Measurements from ENCODE around the gene ASPN. TPM values are rescaled to one million over a fixed set of nuclear protein-coding genes. Genes with fewer than 3 reads are reported as not detected.

Gene ASPN
- total and polyA plus RNA-seq, 10 of the 15 experiments (the other 5 are each of a cell fraction or from before 2014, with no cell fraction given) = 0.03 to 0.47 (median 0.42) TPM; not detected in 7

DNA sequence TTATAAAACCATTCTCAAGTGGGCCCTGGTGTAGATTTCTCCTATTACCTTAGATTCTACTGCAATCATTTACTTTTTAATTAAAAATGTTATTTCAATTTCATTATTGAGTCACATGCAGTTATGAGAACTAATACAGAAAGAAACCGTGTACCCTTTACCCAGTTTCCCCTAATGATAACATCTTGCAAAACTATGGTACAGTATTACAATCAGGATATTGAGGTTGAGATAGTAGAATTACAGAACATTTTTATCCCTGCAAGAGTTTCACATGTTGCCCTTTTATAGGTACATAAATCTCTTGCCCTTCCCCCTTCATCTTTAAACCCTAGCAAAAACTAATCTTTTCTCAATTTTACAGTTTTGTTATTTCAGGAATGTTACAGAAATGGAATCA is 47.0 kb downstream of the ASPN start:
- Histone ChIP-seq H3K36me3 (ENCODE audit: control insufficient read depth in 2 of 2, insufficient read depth in 2 of 2, low read length in 1 of 2) (no peaks in the 10 kb centered on the region), H3K4me3 (no peak overlapping the region), H3K4me1 (ENCODE audit: control insufficient read depth, insufficient read depth, low read length) (no peaks in the 10 kb centered on the region), H3K27ac (ENCODE audit: control insufficient read depth, insufficient read depth) (no peak overlapping the region), H3K9ac (ENCODE audit: control insufficient read depth, insufficient read depth, low read length) (no peak overlapping the region), H2AFZ (ENCODE audit: control insufficient read depth, low read depth, low read length) (no peak overlapping the region), H3K4me2 (ENCODE audit: control insufficient read depth, insufficient read depth) (no peak overlapping the region), H3K79me2 (ENCODE audit: control insufficient read depth, insufficient read depth, low read length) (no peaks in the 10 kb centered on the region), H3K9me3 (replicated peaks; ENCODE audit: control insufficient read depth, insufficient read depth, low read length) (no peaks in the 10 kb centered on the region), H3K27me3 (replicated peaks in 1 of 2; ENCODE audit: control insufficient read depth in 2 of 2, insufficient read depth in 2 of 2, low read length in 1 of 2) (no peaks in the 10 kb centered on the region), H4K20me1 (ENCODE audit: control insufficient read depth, insufficient read depth) (no peaks in the 10 kb centered on the region)
- 97% methylated on average over 1 of the region's 1 CpG for WGBS (ENCODE audit: insufficient coverage, insufficient replicate concordance, low lambda C conversion rate, missing lambda C conversion rate)
- ChIA-PET RAD21 (ENCODE audit: unreplicated experiment) (no interaction called here), SMC1A (ENCODE audit: uncharacterized antibody, unreplicated experiment) (interaction anchor here (0.5 kb wide), 1 partner anchor 60 kb away, joined by 5 read pairs; no protein-coding TSS in a partner anchor), CTCF (no interaction called here), POLR2A (no interaction called here)
- intact Hi-C loops (cut with micrococcal nuclease; ENCODE audit: unreplicated experiment) = no loop called here
- in situ Hi-C loops (cut with MboI) = loop anchor here (5.0 kb wide), 1 partner anchor 288 kb away; no protein-coding TSS in a partner anchor
- TF ChIP-seq JUNB (IDR thresholded peaks at IDR 0.05) (no peak), TBL1XR1 (IDR thresholded peaks at IDR 0.05; ENCODE audit: low read depth, low read length) (no peak), CEBPB (IDR thresholded peaks at IDR 0.05; ENCODE audit: borderline replicate concordance in 1 of 2, low read depth in 2 of 2, low read length in 2 of 2) (no peak), JUND (IDR thresholded peaks at IDR 0.05; ENCODE audit: low read depth, low read length) (no peak), NRF1 (conservative IDR thresholded peaks at IDR 0.05; ENCODE audit: low read depth, low read length) (no peak)
- TF ChIP-seq, protein P1, sequence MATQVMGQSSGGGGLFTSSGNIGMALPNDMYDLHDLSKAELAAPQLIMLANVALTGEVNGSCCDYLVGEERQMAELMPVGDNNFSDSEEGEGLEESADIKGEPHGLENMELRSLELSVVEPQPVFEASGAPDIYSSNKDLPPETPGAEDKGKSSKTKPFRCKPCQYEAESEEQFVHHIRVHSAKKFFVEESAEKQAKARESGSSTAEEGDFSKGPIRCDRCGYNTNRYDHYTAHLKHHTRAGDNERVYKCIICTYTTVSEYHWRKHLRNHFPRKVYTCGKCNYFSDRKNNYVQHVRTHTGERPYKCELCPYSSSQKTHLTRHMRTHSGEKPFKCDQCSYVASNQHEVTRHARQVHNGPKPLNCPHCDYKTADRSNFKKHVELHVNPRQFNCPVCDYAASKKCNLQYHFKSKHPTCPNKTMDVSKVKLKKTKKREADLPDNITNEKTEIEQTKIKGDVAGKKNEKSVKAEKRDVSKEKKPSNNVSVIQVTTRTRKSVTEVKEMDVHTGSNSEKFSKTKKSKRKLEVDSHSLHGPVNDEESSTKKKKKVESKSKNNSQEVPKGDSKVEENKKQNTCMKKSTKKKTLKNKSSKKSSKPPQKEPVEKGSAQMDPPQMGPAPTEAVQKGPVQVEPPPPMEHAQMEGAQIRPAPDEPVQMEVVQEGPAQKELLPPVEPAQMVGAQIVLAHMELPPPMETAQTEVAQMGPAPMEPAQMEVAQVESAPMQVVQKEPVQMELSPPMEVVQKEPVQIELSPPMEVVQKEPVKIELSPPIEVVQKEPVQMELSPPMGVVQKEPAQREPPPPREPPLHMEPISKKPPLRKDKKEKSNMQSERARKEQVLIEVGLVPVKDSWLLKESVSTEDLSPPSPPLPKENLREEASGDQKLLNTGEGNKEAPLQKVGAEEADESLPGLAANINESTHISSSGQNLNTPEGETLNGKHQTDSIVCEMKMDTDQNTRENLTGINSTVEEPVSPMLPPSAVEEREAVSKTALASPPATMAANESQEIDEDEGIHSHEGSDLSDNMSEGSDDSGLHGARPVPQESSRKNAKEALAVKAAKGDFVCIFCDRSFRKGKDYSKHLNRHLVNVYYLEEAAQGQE (IDR thresholded peaks at IDR 0.05; ENCODE audit: low read depth, low read length) = no peak
- TF ChIP-seq, protein P2, sequence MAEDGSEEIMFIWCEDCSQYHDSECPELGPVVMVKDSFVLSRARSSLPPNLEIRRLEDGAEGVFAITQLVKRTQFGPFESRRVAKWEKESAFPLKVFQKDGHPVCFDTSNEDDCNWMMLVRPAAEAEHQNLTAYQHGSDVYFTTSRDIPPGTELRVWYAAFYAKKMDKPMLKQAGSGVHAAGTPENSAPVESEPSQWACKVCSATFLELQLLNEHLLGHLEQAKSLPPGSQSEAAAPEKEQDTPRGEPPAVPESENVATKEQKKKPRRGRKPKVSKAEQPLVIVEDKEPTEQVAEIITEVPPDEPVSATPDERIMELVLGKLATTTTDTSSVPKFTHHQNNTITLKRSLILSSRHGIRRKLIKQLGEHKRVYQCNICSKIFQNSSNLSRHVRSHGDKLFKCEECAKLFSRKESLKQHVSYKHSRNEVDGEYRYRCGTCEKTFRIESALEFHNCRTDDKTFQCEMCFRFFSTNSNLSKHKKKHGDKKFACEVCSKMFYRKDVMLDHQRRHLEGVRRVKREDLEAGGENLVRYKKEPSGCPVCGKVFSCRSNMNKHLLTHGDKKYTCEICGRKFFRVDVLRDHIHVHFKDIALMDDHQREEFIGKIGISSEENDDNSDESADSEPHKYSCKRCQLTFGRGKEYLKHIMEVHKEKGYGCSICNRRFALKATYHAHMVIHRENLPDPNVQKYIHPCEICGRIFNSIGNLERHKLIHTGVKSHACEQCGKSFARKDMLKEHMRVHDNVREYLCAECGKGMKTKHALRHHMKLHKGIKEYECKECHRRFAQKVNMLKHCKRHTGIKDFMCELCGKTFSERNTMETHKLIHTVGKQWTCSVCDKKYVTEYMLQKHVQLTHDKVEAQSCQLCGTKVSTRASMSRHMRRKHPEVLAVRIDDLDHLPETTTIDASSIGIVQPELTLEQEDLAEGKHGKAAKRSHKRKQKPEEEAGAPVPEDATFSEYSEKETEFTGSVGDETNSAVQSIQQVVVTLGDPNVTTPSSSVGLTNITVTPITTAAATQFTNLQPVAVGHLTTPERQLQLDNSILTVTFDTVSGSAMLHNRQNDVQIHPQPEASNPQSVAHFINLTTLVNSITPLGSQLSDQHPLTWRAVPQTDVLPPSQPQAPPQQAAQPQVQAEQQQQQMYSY (CRISPR knock-in tag; IDR thresholded peaks at IDR 0.05) = no peak
- BruUV-seq (replicated peaks) = no TSS peak
- DNase-seq (ENCODE audit: low read depth, low spot score) = no peak
- no peak for ATAC-seq
- FAIRE-seq = no peak

All from GM12878 (cell line).